Embryonic facial prominence (tissue), 1 donor: Measurements from ENCODE around the gene HOXA11.

Experiments
- DNase-seq: peaks from one replicate; pipeline ENCODE4 v3.0.0-alpha.2; 2016; ENCODE audit errors: extremely low spot score

The HOXA11 gene

DNA sequence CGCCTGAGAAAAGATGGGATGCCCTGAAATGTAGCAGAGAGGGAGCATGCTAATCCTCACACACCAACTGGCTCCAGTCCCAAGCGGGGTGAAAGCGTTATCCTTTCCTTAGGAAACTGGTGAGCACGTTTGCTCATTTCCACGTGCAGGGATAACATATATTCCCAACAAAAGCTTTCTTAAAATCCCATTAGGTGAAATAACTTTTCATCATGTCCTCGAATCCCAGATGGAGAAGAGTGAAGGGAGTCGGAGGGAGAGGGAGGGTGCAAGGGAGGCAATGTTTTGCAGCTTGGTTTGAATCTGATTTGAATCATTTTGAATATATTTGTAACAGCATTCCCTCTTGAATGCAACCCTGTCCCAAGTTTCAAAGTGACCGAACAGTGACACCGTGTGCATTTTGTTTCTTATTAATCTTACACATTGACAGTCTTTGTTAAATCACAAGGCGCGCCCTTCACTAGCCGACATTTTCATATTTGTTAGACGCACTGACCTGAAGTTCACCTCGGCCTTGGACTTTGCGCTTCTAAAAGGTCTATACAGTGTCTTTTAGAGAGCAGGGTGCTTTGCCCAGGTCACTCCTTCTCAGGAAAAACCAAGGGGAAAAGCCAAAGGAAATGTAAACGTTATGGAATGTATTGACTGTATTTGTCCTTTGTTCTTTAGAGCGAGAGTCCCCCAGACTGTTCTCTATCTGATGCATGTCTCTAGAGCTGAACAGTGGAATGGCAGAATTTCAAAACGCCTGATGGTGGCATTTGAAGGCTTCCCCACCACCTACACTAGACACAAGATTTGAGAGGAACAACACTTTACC, 51.4 kb downstream of the HOXA11 start:
- DNase-seq, result no peak

DNA sequence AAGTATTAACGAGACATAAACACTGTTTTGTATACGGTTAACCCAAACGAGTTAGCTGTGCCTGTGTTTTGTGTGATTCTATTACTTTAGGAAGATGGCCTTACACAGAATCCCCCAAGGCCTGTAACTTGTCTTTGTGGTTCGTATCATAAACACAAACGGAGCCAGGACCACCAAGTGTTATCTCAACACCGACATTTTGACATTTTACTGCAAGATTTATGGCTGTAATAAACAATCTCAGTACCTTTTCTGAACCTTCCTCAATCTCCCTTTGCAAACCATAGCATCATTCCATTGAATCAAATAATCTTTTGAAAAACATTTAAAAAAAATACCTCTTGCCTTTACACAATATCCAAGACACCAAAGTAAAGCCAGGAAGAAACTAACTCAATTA, 52.1 kb downstream of the HOXA11 start:
- DNase-seq, result no peak

DNA sequence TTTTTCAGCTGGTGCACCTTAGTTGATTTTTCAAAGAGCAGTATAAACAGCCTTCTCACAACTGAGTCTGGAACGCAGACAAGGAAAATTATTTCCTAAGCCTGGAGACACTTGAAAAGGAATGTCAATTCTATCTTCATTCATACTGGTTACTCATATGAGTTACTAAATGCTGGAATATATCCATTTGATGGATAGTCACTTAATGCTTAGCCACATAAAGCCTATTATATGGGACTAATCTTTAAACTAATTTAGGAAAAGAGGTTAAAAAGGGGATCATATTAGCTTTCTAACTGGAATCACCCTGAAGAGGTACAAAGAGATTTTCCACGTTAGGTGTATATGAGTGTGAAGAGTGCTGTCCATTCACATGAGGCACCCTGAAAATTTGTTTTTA, 52.8 kb downstream of the HOXA11 start:
- DNase-seq, result no peak

DNA sequence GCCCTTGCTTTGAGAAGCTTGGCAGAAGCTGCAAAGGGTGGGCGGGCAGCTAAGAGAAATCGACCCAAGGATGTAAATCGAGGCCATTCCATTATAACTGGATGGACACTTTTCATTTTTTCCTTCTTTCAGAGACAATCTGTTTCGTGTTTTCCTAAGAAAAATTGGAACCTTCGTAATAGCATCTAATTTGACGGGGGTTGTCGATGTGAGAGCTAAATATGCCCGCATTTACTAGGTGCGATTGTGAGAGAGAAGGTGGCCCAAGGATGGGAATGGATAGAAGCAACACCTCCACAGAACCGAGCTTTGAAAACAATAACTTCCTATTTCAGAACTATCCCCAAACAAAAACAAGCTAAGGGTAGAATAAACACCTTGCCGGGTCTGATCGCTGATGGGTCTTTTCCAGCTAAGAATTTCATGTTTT, 53.6 kb downstream of the HOXA11 start:
- DNase-seq, result no peak
